SW 1271 (cell line): ENCODE measurements around the gene KRTAP3-3.

ENCODE experiments used
- DNase-seq, 2 experiments: peaks; one replicate each; lab custom pipeline; 2025; lab: John Stamatoyannopoulos, UW

Gene KRTAP3-3

GRCh38 chr17:40958086-40958953 is 35.6 kb downstream of the KRTAP3-3 start:
- no peak for DNase-seq

GRCh38 chr17:40956401-40957254 is 37.3 kb downstream of the KRTAP3-3 start:
- no peak for DNase-seq

- DNase-seq = no peak
Observed at GRCh38 chr17:40953881-40954280, 40.1 kb downstream of the KRTAP3-3 start.

GRCh38 chr17:40952661-40953060 is 41.3 kb downstream of the KRTAP3-3 start:
- no peak for DNase-seq

GRCh38 chr17:40952154-40952553 is 41.8 kb downstream of the KRTAP3-3 start:
- DNase-seq = no peak

GRCh38 chr17:40951011-40951622 is 42.8 kb downstream of the KRTAP3-3 start:
- DNase-seq = no peak

GRCh38 chr17:40950176-40950575 is 43.8 kb downstream of the KRTAP3-3 start:
- DNase-seq = no peak

GRCh38 chr17:40949418-40949817 is 44.5 kb downstream of the KRTAP3-3 start:
- no peak for DNase-seq

- no peak for DNase-seq
Observed at GRCh38 chr17:40947929-40948328, 46.0 kb downstream of the KRTAP3-3 start.

GRCh38 chr17:40945414-40945813 is 48.5 kb downstream of the KRTAP3-3 start:
- no peak for DNase-seq

GRCh38 chr17:40944531-40944930 is 49.4 kb downstream of the KRTAP3-3 start:
- DNase-seq = no peak
